GM21447 (cell line): Measurements from ENCODE around the gene JPH2.

Source experiments
- ATAC-seq: cut with Tn5 transposase; IDR thresholded peaks from one replicate; pipeline ENCODE4 v1.9.1; 2021; ENCODE audit not compliant: unreplicated experiment

JPH2 gene

DNA sequence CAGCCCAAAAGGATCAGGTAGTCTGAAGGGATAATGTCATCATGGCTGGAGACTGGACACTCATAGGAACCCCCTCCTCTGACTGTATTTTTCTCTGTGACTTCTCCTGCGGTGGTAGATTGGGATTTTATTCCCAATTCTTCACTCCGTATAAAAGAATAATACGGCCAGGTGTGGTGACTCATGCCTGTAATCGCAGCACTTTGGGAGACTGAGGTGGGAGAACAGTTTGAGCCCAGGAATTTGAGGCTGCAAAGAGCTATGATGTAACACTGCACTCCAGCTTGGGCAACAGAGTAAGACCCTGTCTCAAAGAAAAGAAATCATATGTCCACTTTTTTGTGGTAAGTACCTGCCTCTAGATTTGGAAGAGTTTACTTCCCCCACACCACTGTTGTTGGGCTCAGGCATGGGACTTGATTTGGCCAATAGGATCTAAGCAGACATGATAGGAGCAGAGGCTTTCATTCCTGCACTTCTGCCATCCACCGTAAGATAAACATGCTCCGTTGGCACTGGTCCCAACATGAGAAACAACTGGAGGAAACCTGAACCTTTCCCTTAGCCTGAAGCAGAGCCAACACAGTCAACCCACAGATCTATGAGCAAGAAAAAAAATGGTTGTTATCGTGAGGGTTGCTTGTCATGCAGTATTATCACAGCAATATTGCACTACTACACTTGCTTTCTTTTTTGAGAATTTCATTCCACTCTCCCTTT lies 82.0 kb downstream of the JPH2 start:
- no peak for ATAC-seq

- ATAC-seq: no peak
Observed at GRCh38 chr20:44102582-44102981, 84.4 kb downstream of the JPH2 start.

DNA sequence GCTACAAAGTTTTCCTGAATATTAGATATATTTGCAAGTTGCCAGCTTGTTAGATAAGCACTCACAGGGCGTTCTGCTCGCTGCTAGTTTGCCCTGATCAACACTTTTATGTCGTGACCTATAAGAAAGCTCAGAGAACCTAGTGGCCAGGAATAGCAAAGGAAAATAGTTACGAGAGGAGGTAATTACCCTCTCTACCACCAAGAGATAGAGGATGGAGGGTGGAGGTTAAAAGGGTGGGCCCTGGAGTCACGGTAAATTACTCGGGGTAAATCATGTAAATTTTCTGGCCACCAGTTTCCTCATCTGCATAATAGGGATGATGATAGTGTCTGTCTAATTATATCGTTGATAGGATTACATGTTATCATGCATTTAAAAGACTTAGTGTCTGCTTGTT lies 87.2 kb downstream of the JPH2 start:
- no peak for ATAC-seq

GRCh38 chr20:44098657-44099056 lies 88.3 kb downstream of the JPH2 start:
- no peak for ATAC-seq

GRCh38 chr20:44098256-44098630 lies 88.7 kb downstream of the JPH2 start:
- no peak for ATAC-seq

- ATAC-seq: no peak
Observed at GRCh38 chr20:44097521-44098255, 89.3 kb downstream of the JPH2 start.

DNA sequence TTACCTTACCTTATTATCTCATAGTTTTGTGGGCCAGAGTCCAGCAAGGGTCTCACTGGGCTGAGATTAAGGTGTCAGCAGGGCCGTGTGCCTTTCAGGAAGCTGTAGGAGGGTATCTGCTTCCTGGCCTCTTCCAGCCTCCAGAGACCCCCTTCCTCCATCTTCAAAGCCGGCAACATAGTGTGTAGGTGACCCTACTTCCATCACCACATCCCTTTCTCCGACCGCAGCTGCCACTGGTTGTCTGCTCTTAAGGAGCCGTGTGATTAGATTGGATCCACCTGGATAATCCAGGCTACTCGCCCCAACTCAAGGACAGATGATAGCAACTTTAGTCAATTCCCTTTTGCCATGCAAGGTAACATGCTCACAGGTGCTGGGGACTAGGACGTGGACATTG lies 91.2 kb downstream of the JPH2 start:
- no peak for ATAC-seq

DNA sequence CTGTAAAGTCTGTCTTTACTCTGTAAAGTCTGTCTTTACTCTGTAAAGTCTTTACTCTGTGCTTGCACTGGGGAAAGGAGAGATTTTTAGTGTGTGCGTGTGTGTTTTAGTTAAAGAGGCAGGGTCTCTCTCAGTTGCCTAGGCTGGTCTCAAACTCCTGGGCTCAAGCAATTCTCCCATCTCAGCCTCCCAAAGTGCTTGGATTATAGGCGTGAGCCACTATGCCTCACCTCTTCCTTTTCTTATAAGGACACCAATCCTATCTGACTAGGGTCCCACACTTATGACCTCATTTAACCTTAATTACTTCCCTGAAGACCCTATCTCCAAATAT lies 93.8 kb downstream of the JPH2 start:
- ATAC-seq: no peak

GRCh38 chr20:44092551-44093248 lies 94.3 kb downstream of the JPH2 start:
- no peak for ATAC-seq

- ATAC-seq: no peak
Observed at GRCh38 chr20:44091026-44091425, 96.0 kb downstream of the JPH2 start.

GRCh38 chr20:44089987-44090674 lies 96.9 kb downstream of the JPH2 start:
- ATAC-seq: no peak

DNA sequence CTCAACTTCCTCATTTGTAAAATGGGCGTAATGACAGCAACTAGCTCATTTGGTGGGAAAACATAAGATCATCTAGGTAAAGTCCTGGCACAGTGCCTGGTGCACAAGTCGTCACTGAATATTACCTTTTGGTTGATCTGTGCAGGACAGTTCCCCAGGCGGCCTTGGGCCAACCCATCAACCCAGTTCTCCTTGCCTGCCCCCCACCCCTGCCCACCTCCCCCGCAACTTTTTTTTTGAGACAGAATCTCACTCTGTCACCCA lies 99.2 kb downstream of the JPH2 start:
- ATAC-seq: no peak

DNA sequence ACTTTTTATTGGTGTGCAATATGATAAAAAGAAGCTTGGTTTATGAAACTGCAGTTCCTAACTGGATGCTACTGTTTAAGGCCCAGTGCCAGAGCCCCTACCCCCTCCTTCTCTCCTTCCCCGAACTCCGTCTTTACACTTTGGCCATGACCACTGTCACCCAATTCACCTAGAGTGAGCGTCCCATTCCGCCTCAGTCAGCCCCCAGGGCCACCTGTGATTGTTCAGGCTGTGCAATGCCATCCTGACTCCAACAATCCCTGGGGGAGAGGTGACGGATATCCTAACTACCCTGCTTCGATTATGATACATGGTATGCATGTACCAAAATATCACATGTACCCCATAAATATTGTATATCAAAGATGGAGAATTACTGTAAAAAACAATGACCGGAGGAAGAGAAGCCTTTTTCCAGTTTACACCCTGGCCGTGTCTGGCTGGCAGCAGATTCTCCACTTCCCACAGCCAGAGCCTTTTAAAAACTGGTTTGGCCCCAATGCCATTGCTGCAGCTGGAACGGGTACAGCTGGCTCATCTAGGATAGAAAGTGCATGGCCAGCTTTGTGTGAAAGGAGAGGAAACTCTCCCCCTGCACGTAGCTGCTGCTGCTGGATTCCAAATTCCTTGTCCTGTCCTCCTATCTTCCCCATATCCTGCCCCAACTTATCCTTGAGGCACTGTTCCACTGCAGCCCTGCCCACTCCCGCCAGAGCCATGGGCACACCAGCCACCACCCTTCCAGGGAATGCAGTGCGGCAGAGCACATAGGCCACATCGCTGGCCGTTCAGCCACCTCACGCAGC lies 99.7 kb downstream of the JPH2 start:
- ATAC-seq: no peak

- ATAC-seq: no peak
Observed at GRCh38 chr20:44085616-44086434, 101.2 kb downstream of the JPH2 start.

DNA sequence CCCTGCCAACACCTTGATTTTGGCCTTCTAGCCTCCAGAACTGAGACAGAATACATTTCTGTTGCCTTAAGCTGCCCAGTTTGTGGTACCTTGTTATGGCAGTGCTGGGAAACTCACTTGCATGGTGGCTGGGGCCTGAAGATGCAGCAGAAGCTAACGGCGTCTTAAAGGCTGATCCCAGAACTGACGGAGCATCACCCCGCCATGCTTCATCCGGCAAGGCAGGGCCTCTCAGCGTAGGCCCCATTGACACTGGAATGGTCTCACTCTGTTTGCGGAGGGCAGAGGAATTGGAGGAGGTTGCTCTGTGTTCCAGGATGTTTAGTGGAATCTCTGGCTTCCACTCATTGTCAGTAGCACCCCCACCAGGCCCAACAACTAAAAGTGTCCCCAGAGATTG lies 102.1 kb downstream of the JPH2 start:
- ATAC-seq: no peak

GRCh38 chr20:44084439-44084838 lies 102.5 kb downstream of the JPH2 start:
- ATAC-seq: no peak

DNA sequence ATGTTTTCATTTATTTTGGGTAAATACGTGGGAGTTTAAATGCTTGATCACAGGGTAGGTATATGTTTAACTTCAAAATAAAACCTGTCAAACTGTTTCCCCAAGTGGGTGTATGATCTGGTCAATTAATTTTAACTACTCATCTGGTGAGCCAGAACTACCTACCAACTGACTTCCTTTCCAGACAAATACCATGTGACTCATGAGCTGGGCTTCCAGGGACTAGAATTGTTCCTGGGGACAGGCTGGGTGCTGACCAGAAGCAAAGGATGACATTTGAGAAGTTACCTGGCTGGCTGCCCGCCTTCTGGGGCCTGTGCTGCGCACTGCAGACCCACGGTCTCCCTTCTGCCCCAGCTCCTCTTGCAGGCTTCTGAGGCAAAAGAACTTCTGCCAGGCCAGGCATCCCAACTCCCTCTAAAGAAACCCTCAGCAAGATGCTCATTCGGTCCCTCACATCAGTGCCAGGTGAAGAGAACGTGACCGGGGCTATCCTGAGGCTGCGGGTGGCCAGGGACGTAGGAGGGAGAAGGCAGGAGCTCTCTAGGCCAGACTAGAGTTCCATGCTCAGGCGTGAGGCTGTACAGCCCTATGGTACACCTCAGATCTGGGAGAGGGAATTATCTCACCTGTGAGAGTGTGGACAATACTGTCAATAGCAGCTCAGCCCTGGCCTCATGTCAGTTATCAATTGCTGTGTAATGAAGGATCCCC lies 103.6 kb downstream of the JPH2 start:
- ATAC-seq: no peak

DNA sequence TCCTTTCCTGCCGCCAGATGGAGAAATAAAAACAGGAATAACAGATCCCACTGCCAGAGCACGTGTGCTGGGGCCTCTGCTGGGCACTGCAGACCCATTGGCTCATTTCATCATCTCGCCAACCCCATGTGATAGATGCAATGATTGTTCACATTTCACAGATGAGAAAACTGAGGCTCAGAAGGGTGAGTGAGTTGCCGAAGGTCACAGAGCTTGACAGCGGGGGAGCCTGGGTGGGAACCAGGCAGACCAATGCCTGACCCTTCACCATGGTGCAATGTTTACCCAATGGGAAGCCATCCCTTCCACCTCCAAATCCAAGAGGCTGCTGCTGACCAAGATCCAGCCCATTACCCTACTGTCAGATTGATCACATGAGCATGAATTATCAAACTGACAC lies 105.1 kb downstream of the JPH2 start:
- ATAC-seq: no peak

GRCh38 chr20:44081476-44081875 lies 105.5 kb downstream of the JPH2 start:
- ATAC-seq: no peak
